NCI-H146 treated with DMSO at 0.1 percent for 48 hours (cell line): ENCODE results near the gene OR1K1.

Source experiments
- DNase-seq: peaks from one replicate; lab custom pipeline; 2025; ENCODE audit not compliant: unreplicated experiment; lab: John Stamatoyannopoulos, UW

Gene OR1K1

DNA sequence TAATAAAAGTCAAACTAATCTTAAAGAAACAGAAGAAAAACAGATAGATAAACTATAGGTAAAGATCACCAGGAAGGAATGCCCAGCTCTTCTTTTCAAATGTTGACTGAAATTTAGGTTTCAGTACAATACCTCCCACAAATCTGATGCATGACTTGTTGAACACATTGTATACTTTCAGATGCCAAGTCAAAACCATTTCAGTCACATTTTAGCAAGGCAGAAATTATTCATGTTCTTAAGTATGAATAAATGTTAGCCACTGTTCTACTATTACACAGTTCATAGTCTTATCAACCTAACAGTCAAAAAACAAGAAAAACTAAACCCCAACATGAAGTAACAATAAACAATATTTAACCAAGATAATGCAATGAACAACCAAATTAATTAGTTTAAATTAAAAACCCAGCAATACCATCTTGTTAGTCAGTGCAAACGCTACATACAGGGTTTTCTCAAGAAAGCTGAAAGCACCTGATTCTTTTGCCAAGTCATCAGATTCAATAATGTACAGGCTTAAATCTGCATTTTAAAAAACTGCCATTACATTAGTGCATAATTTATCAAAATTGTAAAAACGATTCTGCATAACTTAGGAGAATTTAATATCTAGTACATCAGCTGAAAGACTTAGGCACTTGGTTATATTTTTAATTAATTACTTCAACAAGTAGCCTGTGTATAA lies 48.5 kb downstream of the OR1K1 start:
- no peak for DNase-seq
